ENCODE measurements around the gene PSPN. TPM values are rescaled to one million over a fixed set of nuclear protein-coding genes. Genes with fewer than 3 reads are reported as not detected.

Gene PSPN
- total and polyA plus RNA-seq, 2 donors (not counting 1 experiment from before 2014, with no cell fraction given) = 1.1 to 3.0 TPM

DNA sequence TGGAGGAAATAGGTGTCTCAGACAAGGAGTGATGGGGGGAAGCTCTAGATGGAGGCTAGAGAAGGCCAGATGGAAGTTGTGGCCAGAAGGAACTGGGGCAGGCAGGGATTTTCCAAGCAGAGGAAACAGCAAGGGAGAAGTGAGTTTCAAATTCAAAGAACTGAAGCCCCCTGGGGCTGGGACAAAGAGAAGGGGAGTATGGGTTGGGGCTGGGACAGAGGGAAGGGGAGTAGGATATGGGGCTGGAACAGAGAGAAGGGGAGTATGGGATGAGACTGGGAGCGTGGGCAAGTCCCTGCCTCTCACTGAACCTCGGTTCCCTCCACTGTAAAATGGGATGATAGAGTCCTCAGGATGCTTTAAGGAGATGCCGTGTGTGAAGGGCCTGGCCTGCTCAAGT, 19.1 kb upstream of the PSPN start:
- DNase-seq (no peak), ATAC-seq (ENCODE audit: low read depth) (no peak)
- H3K9me3 ChIP-seq (ENCODE audit: control extremely low read depth in 1 of 3, control insufficient read depth in 2 of 3, insufficient read depth in 1 of 3, low read length in 2 of 3) = no peaks in the 10 kb centered on the region
- H2AFZ ChIP-seq (ENCODE audit: insufficient read depth, low read depth, low read length, poor library complexity, severe bottlenecking) = no peak overlapping the region
- H3K27me3 Mint-ChIP-seq = no peaks in the 10 kb centered on the region
- 100% methylated on average over 3 of the region's 3 CpGs for WGBS (ENCODE audit: insufficient coverage)
- intact Hi-C loops (cut with micrococcal nuclease) = no loop called here
- POLR2A ChIA-PET = interaction anchor here (0.7 kb wide), 1 partner anchor 1970 kb away, joined by 3 read pairs; no protein-coding TSS in a partner anchor
- H3K4me2 ChIP-seq (replicated peaks; ENCODE audit: low read depth, low read length, poor library complexity, severe bottlenecking) = no peak overlapping the region
- H4K20me1 ChIP-seq (ENCODE audit: control insufficient read depth, insufficient read depth, low read length, poor library complexity, severe bottlenecking) = no peaks in the 10 kb centered on the region
- no peaks in the 10 kb centered on the region for H3K9me3 Mint-ChIP-seq (ENCODE audit: insufficient read depth)
- no peak overlapping the region for H3K4me3 ChIP-seq (ENCODE audit: control extremely low read depth in 1 of 5, extremely low read depth in 1 of 5, insufficient read depth in 1 of 5, low read depth in 2 of 5, low read length in 4 of 5)
- no peak for TF ChIP-seq CTCF (IDR thresholded peaks at IDR 0.05)
- no peak for TF ChIP-seq EZH2 (IDR thresholded peaks at IDR 0.05; ENCODE audit: borderline replicate concordance, insufficient read depth, low read depth, low read length, poor library complexity, severe bottlenecking)
- CTCF ChIA-PET = interaction anchor here (0.8 kb wide), 1 partner anchor 22 kb away, joined by 3 read pairs; no protein-coding TSS in a partner anchor
- no peak overlapping the region for H3K9ac ChIP-seq (ENCODE audit: low read length)
- H3K27ac ChIP-seq (ENCODE audit: low read length in 2 of 2) = no peak overlapping the region
- H3K4me1 ChIP-seq (ENCODE audit: control insufficient read depth in 2 of 2, insufficient read depth in 2 of 2, low read length in 2 of 2) = peaks cover 15 to 16% of the 10 kb centered on the region in 2 donors
- peaks cover 26% of the 10 kb centered on the region for H3K4me1 Mint-ChIP-seq
- peaks cover 16% of the 10 kb centered on the region for H3K79me2 ChIP-seq (ENCODE audit: control insufficient read depth, insufficient read depth, low read length)
- peak overlapping the region; percentile 46 for H3K27ac Mint-ChIP-seq
- H3K36me3 ChIP-seq (replicated peaks in 1 of 2; ENCODE audit: control extremely low read depth in 1 of 2, control insufficient read depth in 1 of 2, extremely low read depth in 1 of 2, insufficient read depth in 2 of 2, low read length in 1 of 2) = peaks cover 1 to 2% of the 10 kb centered on the region in 2 experiments
- H3K4me3 Mint-ChIP-seq = peak overlapping the region; percentile 66
- H3K27me3 ChIP-seq (replicated peaks in 1 of 4; ENCODE audit: control extremely low read depth in 1 of 4, control insufficient read depth in 3 of 4, insufficient read depth in 4 of 4, low read length in 3 of 4) = no peaks in the 10 kb centered on the region

GRCh38 chr19:6393983-6394412, 18.3 kb upstream of the PSPN start:
- Mint-ChIP-seq H3K4me1 (peaks cover 26% of the 10 kb centered on the region), H3K4me3 (peak overlapping the region; percentile 95), H3K9me3 (ENCODE audit: insufficient read depth) (no peaks in the 10 kb centered on the region), H3K27ac (peak overlapping the region; percentile 97), H3K27me3 (no peaks in the 10 kb centered on the region)
- Histone ChIP-seq H3K9me3 (ENCODE audit: control extremely low read depth in 1 of 3, control insufficient read depth in 2 of 3, insufficient read depth in 1 of 3, low read length in 2 of 3) (no peaks in the 10 kb centered on the region), H3K9ac (ENCODE audit: low read length) (peak overlapping the region; percentile 92), H3K4me1 (ENCODE audit: control insufficient read depth in 2 of 2, insufficient read depth in 2 of 2, low read length in 2 of 2) (peaks cover 15 to 16% of the 10 kb centered on the region in 2 donors), H3K4me3 (ENCODE audit: control extremely low read depth in 1 of 5, extremely low read depth in 1 of 5, insufficient read depth in 1 of 5, low read depth in 2 of 5, low read length in 4 of 5) (peak overlapping the region; percentile 70 to 91 (median 83)), H3K27ac (ENCODE audit: low read length in 2 of 2) (peak overlapping the region; percentile 73 to 95), H3K79me2 (ENCODE audit: control insufficient read depth, insufficient read depth, low read length) (peaks cover 16% of the 10 kb centered on the region), H3K27me3 (replicated peaks in 1 of 4; ENCODE audit: control extremely low read depth in 1 of 4, control insufficient read depth in 3 of 4, insufficient read depth in 4 of 4, low read length in 3 of 4) (no peaks in the 10 kb centered on the region), H2AFZ (ENCODE audit: insufficient read depth, low read depth, low read length, poor library complexity, severe bottlenecking) (peak overlapping the region; percentile 84), H3K36me3 (replicated peaks in 1 of 2; ENCODE audit: control extremely low read depth in 1 of 2, control insufficient read depth in 1 of 2, extremely low read depth in 1 of 2, insufficient read depth in 2 of 2, low read length in 1 of 2) (peaks cover 3 to 9% of the 10 kb centered on the region in 2 experiments), H4K20me1 (ENCODE audit: control insufficient read depth, insufficient read depth, low read length, poor library complexity, severe bottlenecking) (no peaks in the 10 kb centered on the region), H3K4me2 (replicated peaks; ENCODE audit: low read depth, low read length, poor library complexity, severe bottlenecking) (peak overlapping the region; percentile 91)
- DNase-seq (no peak), ATAC-seq (ENCODE audit: low read depth) (no peak)
- intact Hi-C loops (cut with micrococcal nuclease) = loop anchor here (1.0 kb wide), 5 partner anchors 21 to 195 kb away; partner anchors contain the start of gene CLPP
- CTCF ChIA-PET = interaction anchor here (1.0 to 1.4 kb wide), 2 partner anchors 22 to 33 kb away, joined by 3 to 5 read pairs; partner anchors contain the start of genes ALKBH7 and CLPP
- POLR2A ChIA-PET = interaction anchor here (2.0 to 2.7 kb wide), 2 partner anchors 21 to 32 kb away, joined by 14 to 15 read pairs; partner anchors contain the start of genes ALKBH7 and KHSRP
- 14% methylated on average over 6 of the region's 14 CpGs for WGBS (ENCODE audit: insufficient coverage)
- TF ChIP-seq EZH2 (IDR thresholded peaks at IDR 0.05; ENCODE audit: borderline replicate concordance, insufficient read depth, low read depth, low read length, poor library complexity, severe bottlenecking) (no peak), CTCF (IDR thresholded peaks at IDR 0.05) (no peak)

Measured in B cell (primary cell).